Adrenal gland (tissue), 12 donors: Measurements from ENCODE around the gene CENPM. TPM values are rescaled to one million over a fixed set of nuclear protein-coding genes. Genes with fewer than 3 reads are reported as not detected.

Source experiments
- DNase-seq, 7 donors: peaks; one replicate each; pipeline ENCODE4 v3.0.0-alpha.2; 2019 to 2020
- H3K27ac ChIP-seq, 5 donors: fragments of 200-600 bp; sonication (generic) in 4 of 5; 1 replicate in 3 of 5; 2 replicates in 2 of 5; pipeline versions ENCODE4 v1.5.1 to v1.8.0; 2016 to 2020; ENCODE audit warnings: mild to moderate bottlenecking in 1 of 5
- H3K27me3 ChIP-seq: fragments of 200-600 bp; 2 replicates; pipeline ENCODE4 v1.8.0; 2021
- H3K36me3 ChIP-seq, 2 donors: fragments of 200-600 bp; replicated peaks in 1 of 2; 1 replicate in 1 of 2; 2 replicates in 1 of 2; pipeline versions ENCODE4 v1.5.1 to v1.8.0; 2018 to 2022
- H3K4me1 ChIP-seq, 2 donors: fragments of 200-600 bp; replicated peaks in 1 of 2; 1 replicate in 1 of 2; 2 replicates in 1 of 2; pipeline versions ENCODE4 v1.5.1 to v1.8.0; 2018 to 2021
- H3K4me3 ChIP-seq, 4 donors: fragments of 200-600 bp; sonication (generic) in 3 of 4; one replicate each; pipeline ENCODE4 v1.5.1; 2016 to 2018
- H3K9me3 ChIP-seq, 3 donors: fragments of 200-600 bp; sonication (generic) in 1 of 3; replicated peaks in 1 of 3; 1 replicate in 2 of 3; 2 replicates in 1 of 3; pipeline versions ENCODE4 v1.5.1 to v1.8.0; 2016 to 2021
- POLR2A ChIP-seq, 2 donors: fragments of 450-650 bp; IDR thresholded peaks; one replicate each; pipeline ENCODE4 v1.6.1; 2017; ENCODE audit warnings: antibody characterized with exemption in 2 of 2, mild to moderate bottlenecking in 2 of 2, moderate library complexity in 1 of 2
- WGBS, 4 donors: extraction: QIAGEN DNeasy Blood & Tissue Kit in 2 of 4; methylation state at CpG; one replicate each; pipeline versions ENCODE4 v1.1.5 to v1.1.7; 2013 to 2017; 5-methylcytosine and 5-hydroxymethylcytosine counted together
- intact Hi-C, 2 donors: fragments of 100-400 bp; cut with DNase I; formaldehyde crosslinking; loops; one replicate each; pipeline versions ENCODE4 v1.14.1 to v1.15.0; 2022 to 2023
- polyA plus RNA-seq, 3 donors: library from polyadenylated mRNA; stranded (reverse); fragments of 200-250 nt in 2 of 3; fragments of 350-450 nt in 1 of 3; fragmentation: Illumina TruSeq in 1 of 3; extraction: RNeasy Lipid Tissue Mini Kit (QIAGEN cat#74804) in 1 of 3; gene quantifications; one replicate each; pipeline ENCODE4 v1.2.3, GENCODE V29; 2013 to 2014
- total RNA-seq, 9 donors: library from RNA; depleted of rRNA in 4 of 9; stranded (reverse); fragments of >200 nt in 4 of 9; fragments of 120-200 nt in 1 of 9; fragmentation: NEBNext Ultra II Directional in 1 of 9; extraction: Animal tissue kit (Norgen Biotek cat#: 25700) in 1 of 9; gene quantifications; one replicate each; pipeline versions ENCODE4 v1.1.0 to v1.2.4, GENCODE V29; 2013 to 2023
- TF ChIP-seq, protein P1 (sequence below), 6 experiments: fragments of 450-650 bp in 4 of 6; fragments of 200-600 bp in 2 of 6; sonication (generic) in 1 of 6; IDR thresholded peaks; 1 replicate in 5 of 6; 2 replicates in 1 of 6; pipeline versions ENCODE4 v1.5.1 to v1.8.0; 2016 to 2021; ENCODE audit warnings: antibody characterized with exemption in 6 of 6, mild to moderate bottlenecking in 2 of 6, moderate library complexity in 1 of 6
- donor health status: healthy with polysubstance abuse.
- donor health status: Bipolar disorder and iron deficiency.
- donor health status: DM: yes; HTN: yes; CAD: no.
- donor health status: DM: no; HTN: no; CAD: no.
- donor health status: DM: no; HTN: no; CAD: no.
- donor health status: DM: yes; HTN: yes; CAD: no.

The CENPM gene
- total and polyA plus RNA-seq, 12 donors, result 0.88 to 9.2 (median 1.7) TPM; not detected in 1

DNA sequence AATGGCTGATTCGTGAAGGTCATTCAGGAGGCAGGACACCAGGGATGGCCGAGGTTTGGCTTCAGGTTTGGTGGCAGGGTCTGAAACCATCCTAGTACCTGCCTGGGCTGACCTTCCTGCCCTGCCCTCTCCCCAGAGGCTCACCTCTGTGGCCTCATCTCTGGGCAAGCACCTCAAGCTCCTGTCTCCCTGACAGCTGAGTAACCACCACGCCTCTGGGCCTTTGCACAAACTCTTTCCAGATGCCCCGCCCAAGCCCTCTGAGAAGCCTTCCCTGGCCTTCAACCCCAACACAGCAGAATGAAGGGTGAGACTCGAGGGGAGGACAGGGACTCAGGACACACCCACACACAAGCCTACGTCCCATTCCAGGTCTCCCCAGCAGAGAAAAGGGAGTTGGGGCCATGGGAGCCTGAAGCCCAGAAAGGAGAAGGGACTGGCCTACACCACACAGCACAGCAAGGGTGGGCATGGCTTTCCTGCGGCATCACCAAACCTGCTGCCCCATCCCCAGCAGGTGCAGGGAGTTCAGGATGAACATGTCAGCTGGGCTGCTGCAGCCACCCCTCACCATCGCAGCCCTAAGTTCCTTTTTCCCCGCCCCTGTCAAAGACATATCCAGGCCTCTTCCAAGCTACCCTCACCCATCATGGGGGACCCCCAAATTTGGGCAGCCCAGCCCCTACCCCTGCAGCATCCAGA lies 34.5 kb downstream of the CENPM start:
- WGBS, 4 donors, result 57 to 73% (median 65%) methylated on average over 8 to 9 of the region's 9 CpGs
- intact Hi-C loops, result no loop called here
- Histone ChIP-seq H3K36me3 (no peaks in the 10 kb centered on the region), H3K27ac (peak overlapping the region in 2 of 5 donors; percentile 55 to 67), H3K27me3 (peaks cover 12% of the 10 kb centered on the region), H3K4me3 (peak overlapping the region in 1 of 4 donors; percentile 79), H3K4me1 (peaks cover 25 to 42% of the 10 kb centered on the region in 2 donors), H3K9me3 (no peaks in the 10 kb centered on the region)
- no peak for TF ChIP-seq POLR2A (IDR thresholded peaks at IDR 0.05)
- TF ChIP-seq, protein P1, sequence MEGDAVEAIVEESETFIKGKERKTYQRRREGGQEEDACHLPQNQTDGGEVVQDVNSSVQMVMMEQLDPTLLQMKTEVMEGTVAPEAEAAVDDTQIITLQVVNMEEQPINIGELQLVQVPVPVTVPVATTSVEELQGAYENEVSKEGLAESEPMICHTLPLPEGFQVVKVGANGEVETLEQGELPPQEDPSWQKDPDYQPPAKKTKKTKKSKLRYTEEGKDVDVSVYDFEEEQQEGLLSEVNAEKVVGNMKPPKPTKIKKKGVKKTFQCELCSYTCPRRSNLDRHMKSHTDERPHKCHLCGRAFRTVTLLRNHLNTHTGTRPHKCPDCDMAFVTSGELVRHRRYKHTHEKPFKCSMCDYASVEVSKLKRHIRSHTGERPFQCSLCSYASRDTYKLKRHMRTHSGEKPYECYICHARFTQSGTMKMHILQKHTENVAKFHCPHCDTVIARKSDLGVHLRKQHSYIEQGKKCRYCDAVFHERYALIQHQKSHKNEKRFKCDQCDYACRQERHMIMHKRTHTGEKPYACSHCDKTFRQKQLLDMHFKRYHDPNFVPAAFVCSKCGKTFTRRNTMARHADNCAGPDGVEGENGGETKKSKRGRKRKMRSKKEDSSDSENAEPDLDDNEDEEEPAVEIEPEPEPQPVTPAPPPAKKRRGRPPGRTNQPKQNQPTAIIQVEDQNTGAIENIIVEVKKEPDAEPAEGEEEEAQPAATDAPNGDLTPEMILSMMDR (IDR thresholded peaks at IDR 0.05), result no peak
- peak in 1 of 7 donors; percentile 20 for DNase-seq

- peaks cover 0 to 6% of the 10 kb centered on the region in 2 donors for H3K36me3 ChIP-seq
- peak overlapping the region in 3 of 5 donors; percentile 59 to 73 (median 64) for H3K27ac ChIP-seq
- peak in 1 of 7 donors; percentile 15 for DNase-seq
- intact Hi-C loops, result no loop called here
- peaks cover 12% of the 10 kb centered on the region for H3K27me3 ChIP-seq
- no peaks in the 10 kb centered on the region for H3K9me3 ChIP-seq
- no peak for TF ChIP-seq POLR2A (IDR thresholded peaks at IDR 0.05)
- TF ChIP-seq, protein P1 (IDR thresholded peaks at IDR 0.05), result no peak
- H3K4me3 ChIP-seq, result peak overlapping the region in 1 of 4 donors; percentile 49
- WGBS, 4 donors, result 33 to 61% (median 46%) methylated on average over 8 to 37 of the region's 37 CpGs
- peaks cover 24 to 42% of the 10 kb centered on the region in 2 donors for H3K4me1 ChIP-seq
These were observed 35.8 kb downstream of the CENPM start for GRCh38 chr22:41911001-41911611.

- Histone ChIP-seq H3K9me3 (no peaks in the 10 kb centered on the region), H3K4me1 (peaks cover 24 to 40% of the 10 kb centered on the region in 2 donors), H3K4me3 (peak overlapping the region in 1 of 4 donors; percentile 49), H3K36me3 (peaks cover 0 to 13% of the 10 kb centered on the region in 2 donors), H3K27me3 (peaks cover 9% of the 10 kb centered on the region), H3K27ac (peak overlapping the region in 4 of 5 donors; percentile 18 to 73 (median 62))
- 3 to 5% (median 5%) methylated on average over 12 to 112 of the region's 112 CpGs; no CpG with 5 or more reads in 1 of the 4 donors for WGBS, 4 donors
- DNase-seq, result peak in 6 of 7 donors; percentile 68 to 76 (median 72)
- intact Hi-C loops, result no loop called here
- TF ChIP-seq, protein P1 (IDR thresholded peaks at IDR 0.05), result no peak
- no peak for TF ChIP-seq POLR2A (IDR thresholded peaks at IDR 0.05)
These were observed 36.6 kb downstream of the CENPM start for GRCh38 chr22:41910050-41911000.
